HCT116 (cell line): ENCODE data around the gene IRX3. TPM values are rescaled to one million over a fixed set of nuclear protein-coding genes. Genes with fewer than 3 reads are reported as not detected.

Source experiments
- ATAC-seq: fragments of 200-7000 bp; cut with Tn5 transposase; 2 replicates; pipeline ENCODE4 v1.9.1; 2020; ENCODE audit warnings: mild to moderate bottlenecking, moderate library complexity
- BruUV-seq: library from RNA; stranded (reverse); fragments of 400-500 nt; replicated peaks from 2 replicates; lab custom pipeline; 2021; lab: Mats Ljungman, UMichigan
- CTCF ChIA-PET: fragments of 300-600 bp; sonication (Branson Sonifier 250); formaldehyde crosslinking; loops from one replicate; lab custom pipeline; 2021; ENCODE audit warnings: antibody characterized with exemption; lab: Charles Lee
- POLR2A ChIA-PET: fragments of 300-600, 350-600 bp; sonication (Branson Sonifier 250); formaldehyde crosslinking; loops from one replicate; lab custom pipeline; 2021; ENCODE audit warnings: antibody characterized with exemption; lab: Charles Lee
- RAD21 ChIA-PET, 2 experiments: fragments of 300-600 bp; sonication (Branson Sonifier 250); formaldehyde crosslinking; loops; one replicate each; lab custom pipeline; 2023; ENCODE audit warnings: low total read pairs in 2 of 2; ENCODE audit not compliant: uncharacterized antibody in 2 of 2, unreplicated experiment in 2 of 2, low non-redundant PET in 1 of 2; lab: Charles Lee
- DNase-seq: peaks from one replicate; pipeline ENCODE4 v3.0.0-alpha.2; 2010; ENCODE audit warnings: low read depth, low spot score
- H2AFZ ChIP-seq: fragments of 200-600 bp; shearing (Covaris generic), sonication (generic); 2 replicates; pipeline ENCODE4 v1.6.1; 2017; ENCODE audit warnings: low read depth, mixed run types, mixed read lengths, antibody characterized with exemption, low read length; ENCODE audit not compliant: poor library complexity, severe bottlenecking
- H3K27ac ChIP-seq: 2 replicates; pipeline ENCODE4 v1.5.1; 2012; ENCODE audit warnings: low read depth, low read length
- H3K27me3 ChIP-seq: fragments of 200-600 bp; sonication (generic); 2 replicates; pipeline ENCODE4 v1.6.1; 2016; ENCODE audit warnings: mixed run types, low read length, mixed read lengths; ENCODE audit not compliant: insufficient read depth
- H3K36me3 ChIP-seq, 2 experiments: fragments of 200-500 bp in 1 of 2; fragments of 200-600 bp in 1 of 2; sonication (Bioruptor generic) in 1 of 2; sonication (generic) in 1 of 2; 2 replicates each; pipeline versions ENCODE4 v1.5.1 to v1.6.1; 2014 to 2016; ENCODE audit warnings: low read length in 2 of 2, inconsistent platforms in 1 of 2, mixed read lengths in 1 of 2, mixed run types in 1 of 2; ENCODE audit not compliant: insufficient read depth in 2 of 2, control insufficient read depth in 1 of 2
- H3K4me1 ChIP-seq, 2 experiments: fragments of 200-600 bp in 1 of 2; sonication (generic) in 1 of 2; 2 replicates each; pipeline versions ENCODE4 v1.5.1 to v1.6.1; 2012 to 2017; ENCODE audit warnings: low read length in 2 of 2, inconsistent platforms in 1 of 2, mild to moderate bottlenecking in 1 of 2, mixed read lengths in 1 of 2, mixed run types in 1 of 2, moderate library complexity in 1 of 2; ENCODE audit not compliant: insufficient read depth in 2 of 2, control insufficient read depth in 1 of 2
- H3K4me2 ChIP-seq: fragments of 200-600 bp; sonication (generic); 2 replicates; pipeline ENCODE4 v1.6.1; 2017; ENCODE audit warnings: mixed run types, low read length, mixed read lengths
- H3K4me3 ChIP-seq, 2 experiments: fragments of 200-600 bp in 1 of 2; sonication (generic) in 1 of 2; replicated peaks in 1 of 2; 2 replicates each; pipeline ENCODE4 v1.5.1; 2011 to 2016; ENCODE audit warnings: low read length in 2 of 2, control low read depth in 1 of 2, low read depth in 1 of 2, mild to moderate bottlenecking in 1 of 2, mixed read lengths in 1 of 2, mixed run types in 1 of 2
- H3K79me2 ChIP-seq: fragments of 200-600 bp; sonication (generic); 2 replicates; pipeline ENCODE4 v1.6.1; 2017; ENCODE audit warnings: mild to moderate bottlenecking, mixed run types, low read length, moderate library complexity, mixed read lengths; ENCODE audit not compliant: insufficient read depth
- H3K9ac ChIP-seq: fragments of 200-600 bp; sonication (generic); 2 replicates; pipeline ENCODE4 v1.6.1; 2016; ENCODE audit warnings: low read length, mixed read lengths
- H3K9me2 ChIP-seq: fragments of 200-600 bp; sonication (generic), shearing (Covaris generic); 2 replicates; pipeline ENCODE4 v1.6.1; 2017; ENCODE audit warnings: mixed run types, mild to moderate bottlenecking, moderate library complexity; ENCODE audit not compliant: insufficient read depth
- H3K9me3 ChIP-seq, 2 experiments: fragments of 200-500 bp in 1 of 2; fragments of 200-600 bp in 1 of 2; sonication (Bioruptor generic) in 1 of 2; sonication (generic) in 1 of 2; 2 replicates each; pipeline ENCODE4 v1.6.1; 2014 to 2017; ENCODE audit warnings: low read length in 2 of 2, mixed read lengths in 2 of 2, inconsistent platforms in 1 of 2, low read depth in 1 of 2, mild to moderate bottlenecking in 1 of 2, mixed run types in 1 of 2, moderate library complexity in 1 of 2; ENCODE audit not compliant: control insufficient read depth in 1 of 2, insufficient read depth in 1 of 2
- H4K20me1 ChIP-seq: fragments of 200-600 bp; sonication (generic), shearing (Covaris generic); 2 replicates; pipeline ENCODE4 v1.6.1; 2017; ENCODE audit warnings: mixed run types, mild to moderate bottlenecking, moderate library complexity; ENCODE audit not compliant: insufficient read depth
- ATF3 ChIP-seq: IDR thresholded peaks from 2 replicates; pipeline ENCODE4 v1.6.1; 2012
- CBX3 ChIP-seq: IDR thresholded peaks from 2 replicates; pipeline ENCODE4 v1.6.1; 2012; ENCODE audit warnings: low read depth
- CEBPB ChIP-seq: IDR thresholded peaks from 2 replicates; pipeline ENCODE4 v1.6.1; 2012; ENCODE audit warnings: low read depth
- CTCF ChIP-seq, 3 experiments: fragments of 200-600 bp in 1 of 3; sonication (generic) in 1 of 3; IDR thresholded peaks in 2 of 3; conservative IDR thresholded peaks in 1 of 3; 2 replicates each; pipeline ENCODE4 v1.5.1; 2012 to 2017; ENCODE audit warnings: low read depth in 2 of 3, low read length in 2 of 3, antibody characterized with exemption in 1 of 3, borderline replicate concordance in 1 of 3, control low read depth in 1 of 3, mild to moderate bottlenecking in 1 of 3, mixed read lengths in 1 of 3, mixed run types in 1 of 3, moderate library complexity in 1 of 3; ENCODE audit not compliant: insufficient read depth in 1 of 3
- POLR2AphosphoS5 ChIP-seq: IDR thresholded peaks from 2 replicates; pipeline ENCODE4 v1.6.1; 2011; ENCODE audit warnings: mild to moderate bottlenecking, low read depth, low read length, moderate library complexity
- RAD21 ChIP-seq: IDR thresholded peaks from 2 replicates; pipeline ENCODE4 v1.6.1; 2012; ENCODE audit warnings: low read depth, mild to moderate bottlenecking
- REST ChIP-seq: IDR thresholded peaks from 2 replicates; pipeline ENCODE4 v1.6.1; 2012; ENCODE audit warnings: low read depth
- SP1 ChIP-seq: IDR thresholded peaks from 2 replicates; pipeline ENCODE4 v1.6.1; 2012; ENCODE audit warnings: low read depth
- SRF ChIP-seq: IDR thresholded peaks from 2 replicates; pipeline ENCODE4 v1.6.1; 2012; ENCODE audit warnings: low read depth
- ZFX ChIP-seq: fragments of 450-650 bp; IDR thresholded peaks from 2 replicates; pipeline ENCODE4 v1.6.1; 2017
- ZNF274 ChIP-seq: fragments of 200-500 bp; sonication (Bioruptor generic); IDR thresholded peaks from 2 replicates; pipeline ENCODE4 v1.6.1; 2014; ENCODE audit warnings: mild to moderate bottlenecking, low read depth, low read length, inconsistent platforms
- intact Hi-C: fragments of 100-400 bp; cut with micrococcal nuclease; formaldehyde crosslinking; loops from 2 replicates; pipeline ENCODE4 v1.10.0; 2022
- total RNA-seq: library from RNA; stranded (reverse); gene quantifications from one replicate; pipeline ENCODE4 v1.2.1, GENCODE V29; 2021; ENCODE audit not compliant: unreplicated experiment

IRX3 gene
- total RNA-seq, 1 experiment from 2014 or later, result 2.0 TPM

- no peak for TF ChIP-seq SP1
- no peak for TF ChIP-seq POLR2AphosphoS5
- TF ChIP-seq SRF, result no peak
- TF ChIP-seq ATF3, result no peak
- TF ChIP-seq CTCF (IDR thresholded peaks at IDR 0.05 in 2 of 3, conservative IDR thresholded peaks at IDR 0.05 in 1 of 3; ENCODE audit: borderline replicate concordance in 1 of 3, insufficient read depth in 1 of 3, low read depth in 2 of 3, low read length in 2 of 3), result no peak
Measured at GRCh38 chr16:54331241-54332002, 44.8 kb upstream of the IRX3 start.

GRCh38 chr16:54327609-54328008, 41.0 kb upstream of the IRX3 start:
- no peaks in the 10 kb centered on the region for H3K4me1 ChIP-seq
- ChIA-PET CTCF (no interaction called here), RAD21 (no interaction called here), POLR2A (no interaction called here)
- H3K27ac ChIP-seq, result no peak overlapping the region
- H2AFZ ChIP-seq, result no peak overlapping the region
- no TSS peak for BruUV-seq
- H3K4me3 ChIP-seq, result no peak overlapping the region
- H3K79me2 ChIP-seq, result no peaks in the 10 kb centered on the region
- H4K20me1 ChIP-seq, result no peaks in the 10 kb centered on the region
- no peak for DNase-seq
- no peak overlapping the region for H3K9ac ChIP-seq
- no peaks in the 10 kb centered on the region for H3K9me3 ChIP-seq
- ATAC-seq, result no peak
- H3K27me3 ChIP-seq, result peaks cover 7% of the 10 kb centered on the region; the same call in 1 of the 2 replicates
- no peaks in the 10 kb centered on the region for H3K9me2 ChIP-seq
- no peak overlapping the region for H3K4me2 ChIP-seq
- intact Hi-C loops, result no loop called here
- no peaks in the 10 kb centered on the region for H3K36me3 ChIP-seq
- TF ChIP-seq CBX3, result no peak
- no peak for TF ChIP-seq REST
- no peak for TF ChIP-seq CEBPB
- TF ChIP-seq RAD21, result no peak
- TF ChIP-seq CTCF (IDR thresholded peaks at IDR 0.05 in 2 of 3, conservative IDR thresholded peaks at IDR 0.05 in 1 of 3; ENCODE audit: borderline replicate concordance in 1 of 3, insufficient read depth in 1 of 3, low read depth in 2 of 3, low read length in 2 of 3), result no peak
- no peak for TF ChIP-seq ZNF274
- no peak for TF ChIP-seq ZFX

More at GRCh38 chr16:54331241-54332002, 44.8 kb upstream of the IRX3 start:
- no TSS peak for BruUV-seq
- H3K79me2 ChIP-seq, result no peaks in the 10 kb centered on the region
- DNase-seq (no peak), ATAC-seq (no peak)
- H3K27me3 ChIP-seq, result peaks cover 10% of the 10 kb centered on the region; the same call in 1 of the 2 replicates
- no peaks in the 10 kb centered on the region for H4K20me1 ChIP-seq
- H3K4me3 ChIP-seq, result no peak overlapping the region
- no peak overlapping the region for H3K4me2 ChIP-seq
- H3K9me2 ChIP-seq, result no peaks in the 10 kb centered on the region
- no peak overlapping the region for H3K27ac ChIP-seq
- intact Hi-C loops, result no loop called here
- CTCF ChIA-PET, result no interaction called here
- H3K9me3 ChIP-seq, result no peaks in the 10 kb centered on the region
- RAD21 ChIA-PET, result no interaction called here
- no peaks in the 10 kb centered on the region for H3K36me3 ChIP-seq
- H3K4me1 ChIP-seq, result no peaks in the 10 kb centered on the region
- H3K9ac ChIP-seq, result no peak overlapping the region
- no peak overlapping the region for H2AFZ ChIP-seq
- POLR2A ChIA-PET, result no interaction called here
